DND-41 (cell line): Measurements from ENCODE around the gene OCSTAMP.

Source experiments
- CTCF ChIP-seq: IDR thresholded peaks from 2 replicates; pipeline ENCODE4 v1.5.1; 2012; ENCODE audit warnings: borderline replicate concordance, low read length, moderate library complexity, mild to moderate bottlenecking; ENCODE audit not compliant: poor library complexity, severe bottlenecking; ENCODE audit errors: extremely low read depth
- EZH2 ChIP-seq: IDR thresholded peaks from 3 replicates; pipeline ENCODE4 v1.6.1; 2012; ENCODE audit warnings: borderline replicate concordance, low read depth, mild to moderate bottlenecking, moderate library complexity, low read length, inconsistent platforms; ENCODE audit not compliant: severe bottlenecking

GRCh38 chr20:46543959-46544358 is 6.5 kb downstream of the OCSTAMP start:
- no peak for TF ChIP-seq CTCF
- TF ChIP-seq EZH2: no peak
